NT2/D1 (cell line): ENCODE data around the gene ABCF1.

Experiments
- SUZ12 ChIP-seq: IDR thresholded peaks from 2 replicates; pipeline ENCODE4 v1.6.1; 2011; ENCODE audit not compliant: insufficient read length, insufficient read depth; ENCODE audit errors: extremely low read depth
- YY1 ChIP-seq: IDR thresholded peaks from 2 replicates; pipeline ENCODE4 v1.6.1; 2011; ENCODE audit not compliant: insufficient read length, insufficient read depth
- ZNF274 ChIP-seq: IDR thresholded peaks from 2 replicates; pipeline ENCODE4 v1.6.1; 2011; ENCODE audit warnings: mild to moderate bottlenecking, low read depth, low read length

DNA sequence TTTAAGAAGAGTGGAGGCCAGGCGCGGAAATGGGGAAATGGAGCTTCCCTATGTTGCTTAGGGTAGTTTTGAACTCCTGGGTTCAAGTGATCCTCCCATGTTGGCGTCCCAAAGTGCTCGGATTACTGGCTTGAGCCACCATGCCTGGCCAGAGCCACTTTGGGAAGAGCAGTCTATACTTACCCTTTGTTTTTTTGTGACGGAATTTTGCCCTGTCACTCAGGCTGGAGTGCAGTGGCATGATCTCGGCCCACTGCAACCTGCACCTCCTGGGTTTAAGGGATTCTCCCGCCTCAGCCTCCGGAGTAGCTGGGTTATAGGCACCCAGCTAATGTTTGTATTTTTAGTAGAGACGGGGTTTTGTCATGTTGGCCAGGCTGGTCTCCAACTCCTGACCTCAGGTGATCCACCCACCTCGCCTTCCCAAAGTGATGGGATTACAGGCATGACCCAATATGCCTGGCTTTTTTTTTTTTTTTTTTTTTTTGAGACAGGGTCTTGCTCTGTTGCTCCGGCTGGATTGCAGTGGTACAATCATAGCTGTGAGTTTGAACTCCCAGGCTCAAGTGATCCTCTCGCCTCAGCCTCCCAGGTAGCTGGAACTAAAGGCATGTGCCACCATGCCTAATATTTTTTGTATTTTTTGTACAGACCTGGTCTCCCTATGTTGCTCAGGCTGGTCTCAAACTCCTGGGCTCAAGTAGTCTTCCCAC lies 27.8 kb downstream of the ABCF1 start:
- TF ChIP-seq ZNF274 (no peak), YY1 (no peak), SUZ12 (no peak)
